Esophagus muscularis mucosa (tissue), 4 donors: Measurements from ENCODE around the gene WNT7B.

ENCODE experiments used
- CTCF ChIP-seq, 3 experiments: fragments of 200-600 bp in 2 of 3; fragments of 450-650 bp in 1 of 3; sonication (generic) in 2 of 3; IDR thresholded peaks; one replicate each; pipeline ENCODE4 v1.5.1; 2017 to 2019; ENCODE audit warnings: antibody characterized with exemption in 3 of 3, mild to moderate bottlenecking in 2 of 3, moderate library complexity in 1 of 3
- EP300 ChIP-seq: sonication (generic); formaldehyde crosslinking; IDR thresholded peaks from one replicate; pipeline ENCODE4 v1.6.1; 2017; ENCODE audit warnings: antibody characterized with exemption
- POLR2A ChIP-seq: fragments of 450-650 bp; IDR thresholded peaks from one replicate; pipeline ENCODE4 v1.6.1; 2017; ENCODE audit warnings: antibody characterized with exemption, moderate library complexity, mild to moderate bottlenecking, low read depth

GRCh38 chr22:46009730-46010129 is 32.8 kb upstream of the WNT7B start:
- no peak for TF ChIP-seq POLR2A
- TF ChIP-seq EP300 = no peak
- no peak for TF ChIP-seq CTCF (IDR thresholded peaks at IDR 0.05)
